Activated CD8-positive, alpha-beta T cell treated with anti-CD3 and anti-CD28 coated beads, Interleukin-2, amount 10 ng/mL, durations not matched to agents 7 days and 5 days (primary cell): Measurements from ENCODE around the gene KIF5C. TPM values are rescaled to one million over a fixed set of nuclear protein-coding genes. Genes with fewer than 3 reads are reported as not detected.

Source experiments
- ATAC-seq: fragments of 150-1000 bp; cut with Tn5 transposase; one replicate; pipeline ENCODE4 v1.10.0; 2021; ENCODE audit warnings: moderate library complexity
- CTCF ChIA-PET: fragments of 350-600 bp; sonication (Branson Sonifier 250); formaldehyde crosslinking; loops from one replicate; lab custom pipeline; 2021; ENCODE audit warnings: antibody characterized with exemption; lab: Charles Lee
- POLR2A ChIA-PET: fragments of 350-600 bp; sonication (Branson Sonifier 250); formaldehyde crosslinking; loops from one replicate; lab custom pipeline; 2021; ENCODE audit warnings: antibody characterized with exemption; lab: Charles Lee
- DNase-seq: peaks from one replicate; pipeline ENCODE4 v3.0.0-alpha.2; 2020
- H3K27ac Mint-ChIP-seq: one replicate; pipeline ENCODE4 v1.8.0; 2021; ENCODE audit warnings: mild to moderate bottlenecking, mixed read lengths
- H3K27me3 Mint-ChIP-seq: one replicate; pipeline ENCODE4 v1.8.0; 2021; ENCODE audit warnings: low read depth, mixed read lengths
- H3K36me3 Mint-ChIP-seq: one replicate; pipeline ENCODE4 v1.8.0; 2021; ENCODE audit warnings: low read depth, mixed read lengths
- H3K4me1 Mint-ChIP-seq: one replicate; pipeline ENCODE4 v1.8.0; 2021; ENCODE audit warnings: low read depth, mixed read lengths
- H3K4me3 Mint-ChIP-seq: one replicate; pipeline ENCODE4 v1.8.0; 2021; ENCODE audit warnings: mild to moderate bottlenecking, mixed read lengths
- H3K9me3 Mint-ChIP-seq: one replicate; pipeline ENCODE4 v1.8.0; 2022; ENCODE audit warnings: mixed read lengths; ENCODE audit not compliant: insufficient read depth
- total RNA-seq, 2 experiments: library from RNA; stranded (reverse); gene quantifications; one replicate each; pipeline ENCODE4 v1.2.3, GENCODE V29; 2021

The KIF5C gene
- total RNA-seq, 2 experiments from 2014 or later, result 4.4 to 6.5 TPM

DNA sequence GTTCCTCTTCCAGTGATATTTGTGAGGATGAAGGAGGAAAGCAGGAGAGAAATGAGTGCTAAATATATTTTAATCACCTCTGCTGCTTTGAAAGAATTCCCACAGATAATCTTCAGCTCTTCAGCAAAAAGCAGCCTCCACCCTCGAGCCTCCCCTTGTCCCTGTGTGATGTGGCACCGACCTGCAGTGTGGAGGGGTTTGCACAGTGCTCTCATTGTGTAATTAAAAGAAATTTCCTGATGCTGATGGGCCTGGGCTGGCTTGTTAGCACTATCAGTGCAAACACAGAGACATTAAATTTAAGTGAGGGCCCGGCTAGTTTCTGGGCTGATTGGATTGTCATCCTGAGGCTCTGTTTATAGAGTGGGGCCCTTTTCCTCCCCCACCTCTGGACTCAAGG lies 53.4 kb downstream of the KIF5C start:
- Mint-ChIP-seq H3K36me3 (peaks cover 3% of the 10 kb centered on the region), H3K27me3 (no peaks in the 10 kb centered on the region), H3K27ac (peak overlapping the region; percentile 22), H3K9me3 (no peaks in the 10 kb centered on the region), H3K4me1 (peaks cover 21% of the 10 kb centered on the region), H3K4me3 (no peak overlapping the region)
- DNase-seq, result no peak
- no peak for ATAC-seq
- POLR2A ChIA-PET, result no interaction called here
- CTCF ChIA-PET, result no interaction called here

DNA sequence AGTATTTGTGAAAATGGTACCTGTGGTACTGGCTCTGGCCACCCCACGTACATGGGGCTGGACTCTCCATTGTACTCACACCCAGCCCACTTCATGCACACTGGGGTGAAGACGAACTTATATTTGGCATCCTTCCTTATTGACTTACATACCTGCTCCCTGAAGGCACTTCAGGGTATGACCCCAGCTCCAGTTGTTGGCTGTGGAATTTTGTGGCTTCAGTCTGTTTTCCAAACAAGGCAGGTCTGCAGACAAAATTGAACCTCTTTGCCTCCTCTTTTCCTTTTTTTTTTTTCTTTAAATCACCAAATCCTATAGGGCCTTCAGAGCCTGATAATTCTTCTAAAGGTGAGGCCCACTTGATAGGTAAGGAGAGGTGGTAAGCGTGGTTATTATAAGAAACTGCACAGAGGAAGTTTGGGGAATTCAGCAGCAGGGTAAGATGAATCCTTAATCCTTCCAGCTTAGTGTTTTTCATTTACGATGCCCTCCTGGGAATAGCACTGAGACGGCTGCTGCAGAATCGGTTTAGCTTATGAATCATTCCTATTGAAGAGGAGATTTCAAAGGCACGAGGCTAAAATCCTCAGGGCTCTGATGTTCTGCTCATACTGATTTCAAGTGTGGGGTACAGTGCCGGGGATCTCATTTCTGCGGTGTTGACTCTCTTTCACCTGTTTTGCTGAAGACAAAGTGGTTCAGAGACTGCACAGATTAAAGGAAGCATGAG lies 55.2 kb downstream of the KIF5C start:
- H3K9me3 Mint-ChIP-seq, result no peaks in the 10 kb centered on the region
- POLR2A ChIA-PET, result no interaction called here
- CTCF ChIA-PET, result interaction anchor here (0.6 kb wide), 1 partner anchor 14 kb away, joined by 3 read pairs; no protein-coding TSS in a partner anchor

DNA sequence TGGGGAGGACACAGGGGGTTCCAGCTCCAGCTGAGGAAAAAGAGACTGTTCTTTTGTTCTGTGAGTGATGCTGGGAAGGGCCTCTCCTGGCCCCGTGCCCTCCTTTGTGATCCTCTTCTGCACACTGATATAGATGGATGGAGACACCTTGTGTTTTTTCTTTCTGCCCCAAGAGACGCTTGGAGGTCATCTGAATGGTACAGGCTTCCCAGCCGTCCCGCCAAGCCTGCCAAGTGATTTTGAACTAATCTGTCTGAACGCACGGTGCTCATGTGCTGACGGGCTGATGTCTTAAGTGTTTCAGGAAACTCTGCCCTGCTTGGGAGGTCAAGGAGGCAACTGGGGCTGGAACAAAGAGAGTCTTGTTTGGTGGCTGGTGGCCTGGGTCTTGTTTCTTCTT lies 57.5 kb downstream of the KIF5C start:
- H3K4me3 Mint-ChIP-seq, result no peak overlapping the region
- H3K36me3 Mint-ChIP-seq, result no peaks in the 10 kb centered on the region
- no peak for DNase-seq
- ATAC-seq, result no peak
- no peaks in the 10 kb centered on the region for H3K27me3 Mint-ChIP-seq
- ChIA-PET CTCF (no interaction called here), POLR2A (no interaction called here)
- H3K27ac Mint-ChIP-seq, result no peak overlapping the region
- peaks cover 5% of the 10 kb centered on the region for H3K4me1 Mint-ChIP-seq
- H3K9me3 Mint-ChIP-seq, result no peaks in the 10 kb centered on the region

More for the DNA sequence above, 55.2 kb downstream of the KIF5C start:
- Mint-ChIP-seq H3K27ac (no peak overlapping the region), H3K36me3 (peaks cover 3% of the 10 kb centered on the region), H3K27me3 (no peaks in the 10 kb centered on the region), H3K4me3 (no peak overlapping the region), H3K4me1 (peaks cover 21% of the 10 kb centered on the region)
- ATAC-seq, result no peak
- DNase-seq, result no peak

GRCh38 chr2:148933456-148933855 lies 58.4 kb downstream of the KIF5C start:
- no peak overlapping the region for H3K4me3 Mint-ChIP-seq
- no peaks in the 10 kb centered on the region for H3K9me3 Mint-ChIP-seq
- peaks cover under 1% of the 10 kb centered on the region for H3K4me1 Mint-ChIP-seq
- H3K36me3 Mint-ChIP-seq, result no peaks in the 10 kb centered on the region
- no peaks in the 10 kb centered on the region for H3K27me3 Mint-ChIP-seq
- CTCF ChIA-PET, result no interaction called here
- DNase-seq, result no peak
- ATAC-seq, result no peak
- H3K27ac Mint-ChIP-seq, result no peak overlapping the region
- POLR2A ChIA-PET, result no interaction called here

DNA sequence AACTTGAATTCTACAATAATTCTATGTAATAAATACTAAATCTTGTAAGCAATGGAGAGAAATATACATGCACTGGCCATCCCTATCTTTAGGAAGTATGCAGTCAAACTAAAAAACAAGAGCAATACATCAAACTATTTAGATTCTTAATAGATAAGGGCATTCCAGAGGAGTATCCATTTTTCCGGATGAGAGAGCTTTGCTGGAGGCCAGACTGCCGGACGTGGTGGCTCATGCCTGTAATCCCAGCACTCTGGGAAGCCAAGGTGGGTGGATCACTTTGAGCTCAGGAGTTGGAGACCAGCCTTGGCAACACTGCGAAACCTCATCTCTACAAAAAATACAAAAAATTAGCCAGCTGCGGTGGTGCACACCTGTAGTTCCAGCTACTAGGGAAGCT lies 60.8 kb downstream of the KIF5C start:
- Mint-ChIP-seq H3K9me3 (no peaks in the 10 kb centered on the region), H3K36me3 (no peaks in the 10 kb centered on the region), H3K27ac (no peak overlapping the region), H3K27me3 (no peaks in the 10 kb centered on the region), H3K4me1 (no peaks in the 10 kb centered on the region), H3K4me3 (no peak overlapping the region)
- ChIA-PET POLR2A (no interaction called here), CTCF (no interaction called here)
- no peak for ATAC-seq
- no peak for DNase-seq

DNA sequence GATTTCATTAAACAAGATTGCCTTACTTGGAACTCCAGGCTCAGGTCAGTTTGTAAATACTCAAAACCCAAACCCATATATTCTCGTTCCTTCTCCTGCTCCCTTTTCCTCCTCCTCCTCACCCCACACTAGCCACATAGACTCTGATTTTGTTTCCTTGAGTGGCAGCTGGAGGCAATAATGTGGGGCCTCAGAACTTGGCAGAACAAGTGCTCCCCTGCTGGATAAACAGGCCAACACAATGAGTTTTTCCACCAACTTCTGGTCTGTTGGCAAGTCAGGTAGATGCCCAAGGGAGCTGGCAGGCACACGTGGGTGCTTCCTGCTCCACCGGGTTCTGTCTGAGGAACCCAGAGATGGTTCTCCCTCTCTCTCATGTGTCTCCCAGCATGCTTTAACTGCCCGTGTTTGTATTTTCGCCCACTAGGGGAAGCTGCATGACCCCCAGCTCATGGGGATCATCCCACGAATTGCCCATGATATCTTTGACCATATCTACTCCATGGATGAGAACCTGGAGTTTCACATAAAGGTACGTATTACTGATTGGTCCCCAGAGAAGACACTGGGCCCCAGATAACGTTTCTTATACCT lies 61.9 kb downstream of the KIF5C start:
- Mint-ChIP-seq H3K9me3 (no peaks in the 10 kb centered on the region), H3K27me3 (no peaks in the 10 kb centered on the region), H3K36me3 (no peaks in the 10 kb centered on the region), H3K4me1 (no peaks in the 10 kb centered on the region), H3K4me3 (no peak overlapping the region), H3K27ac (no peak overlapping the region)
- no peak for DNase-seq
- ChIA-PET CTCF (interaction anchor here (1.1 to 1.4 kb wide), 3 partner anchors 9 to 427 kb away, joined by 3 to 7 read pairs (median 3); no protein-coding TSS in a partner anchor), POLR2A (no interaction called here)
- ATAC-seq, result no peak

DNA sequence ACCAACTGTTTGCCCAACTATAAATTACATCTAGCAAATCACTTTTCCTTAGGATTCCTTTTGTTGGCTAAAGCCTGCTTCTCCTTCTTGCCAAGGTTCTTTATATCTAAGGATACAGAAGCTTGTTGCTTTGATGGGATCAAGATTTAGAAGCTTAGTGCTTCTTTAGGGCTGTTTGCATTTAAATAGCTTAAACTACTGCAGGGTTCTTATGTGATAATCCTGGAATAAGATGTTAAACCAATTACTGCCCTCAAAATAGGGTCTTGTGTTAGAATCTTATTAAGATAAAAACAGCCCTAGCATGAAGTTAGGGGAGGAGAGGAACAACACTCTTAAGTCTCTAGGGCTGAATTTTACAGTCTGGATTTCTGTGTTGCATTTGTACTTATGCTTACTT lies 64.2 kb downstream of the KIF5C start:
- DNase-seq (no peak), ATAC-seq (no peak)
- no peak overlapping the region for H3K4me3 Mint-ChIP-seq
- ChIA-PET POLR2A (no interaction called here), CTCF (no interaction called here)
- H3K27me3 Mint-ChIP-seq, result no peaks in the 10 kb centered on the region
- H3K27ac Mint-ChIP-seq, result no peak overlapping the region
- H3K36me3 Mint-ChIP-seq, result no peaks in the 10 kb centered on the region
- H3K4me1 Mint-ChIP-seq, result no peaks in the 10 kb centered on the region
- no peaks in the 10 kb centered on the region for H3K9me3 Mint-ChIP-seq

- POLR2A ChIA-PET, result no interaction called here
- Mint-ChIP-seq H3K9me3 (no peaks in the 10 kb centered on the region), H3K4me3 (no peak overlapping the region), H3K36me3 (no peaks in the 10 kb centered on the region), H3K27ac (no peak overlapping the region), H3K4me1 (no peaks in the 10 kb centered on the region), H3K27me3 (no peaks in the 10 kb centered on the region)
- no peak for DNase-seq
- no peak for ATAC-seq
- CTCF ChIA-PET, result no interaction called here
Observed at GRCh38 chr2:148943097-148943496, 68.1 kb downstream of the KIF5C start.

DNA sequence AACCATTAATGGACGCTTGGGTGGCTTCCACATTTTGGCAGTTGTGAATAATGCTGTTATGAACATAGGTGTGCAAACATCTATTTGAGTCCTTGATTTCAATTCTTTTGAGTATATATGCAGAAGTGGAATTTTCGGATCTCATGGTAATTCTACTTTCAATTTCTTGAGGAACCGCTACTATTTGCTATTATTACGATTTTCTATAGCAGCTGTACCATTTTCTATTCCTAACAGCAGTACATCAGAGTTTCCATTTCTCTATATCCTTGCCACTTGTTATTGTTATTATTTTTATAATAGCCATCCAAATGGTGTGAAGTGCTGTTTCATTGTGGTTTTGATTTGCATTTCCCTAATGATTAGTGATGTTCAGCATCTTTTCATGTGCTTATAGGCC lies 69.5 kb downstream of the KIF5C start:
- ChIA-PET POLR2A (no interaction called here), CTCF (interaction anchor here (0.6 kb wide), 1 partner anchor 350 kb away, joined by 3 read pairs; no protein-coding TSS in a partner anchor)
- ATAC-seq, result no peak
- no peaks in the 10 kb centered on the region for H3K4me1 Mint-ChIP-seq
- H3K27ac Mint-ChIP-seq, result no peak overlapping the region
- H3K27me3 Mint-ChIP-seq, result no peaks in the 10 kb centered on the region
- no peaks in the 10 kb centered on the region for H3K9me3 Mint-ChIP-seq
- H3K4me3 Mint-ChIP-seq, result no peak overlapping the region
- no peak for DNase-seq
- no peaks in the 10 kb centered on the region for H3K36me3 Mint-ChIP-seq

DNA sequence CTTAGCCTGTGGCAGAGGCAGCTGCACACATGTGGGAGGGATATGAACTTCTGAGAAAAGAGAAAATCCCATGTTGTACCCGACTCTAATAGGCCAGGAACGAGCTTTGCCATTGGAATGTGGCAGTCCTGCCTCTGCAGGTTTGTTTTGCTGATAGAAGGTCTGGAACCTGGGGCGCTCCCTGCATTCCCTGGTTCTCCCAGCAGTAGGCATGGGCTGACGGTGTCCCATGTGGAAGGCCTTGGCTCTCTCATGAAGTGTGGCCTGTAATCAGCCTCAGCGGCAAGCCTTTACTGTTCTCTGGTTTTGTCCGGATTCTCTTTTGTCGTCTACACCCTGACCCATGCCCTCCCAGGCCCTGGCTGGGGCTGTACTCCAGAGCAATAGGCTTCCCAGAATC lies 72.3 kb downstream of the KIF5C start:
- DNase-seq (no peak), ATAC-seq (no peak)
- Mint-ChIP-seq H3K27me3 (no peaks in the 10 kb centered on the region), H3K27ac (no peak overlapping the region), H3K4me3 (no peak overlapping the region), H3K4me1 (no peaks in the 10 kb centered on the region), H3K36me3 (no peaks in the 10 kb centered on the region), H3K9me3 (no peaks in the 10 kb centered on the region)
- ChIA-PET POLR2A (no interaction called here), CTCF (interaction anchor here (1.3 to 2.5 kb wide), 2 partner anchors 10 to 20 kb away, joined by 3 to 7 read pairs; no protein-coding TSS in a partner anchor)

DNA sequence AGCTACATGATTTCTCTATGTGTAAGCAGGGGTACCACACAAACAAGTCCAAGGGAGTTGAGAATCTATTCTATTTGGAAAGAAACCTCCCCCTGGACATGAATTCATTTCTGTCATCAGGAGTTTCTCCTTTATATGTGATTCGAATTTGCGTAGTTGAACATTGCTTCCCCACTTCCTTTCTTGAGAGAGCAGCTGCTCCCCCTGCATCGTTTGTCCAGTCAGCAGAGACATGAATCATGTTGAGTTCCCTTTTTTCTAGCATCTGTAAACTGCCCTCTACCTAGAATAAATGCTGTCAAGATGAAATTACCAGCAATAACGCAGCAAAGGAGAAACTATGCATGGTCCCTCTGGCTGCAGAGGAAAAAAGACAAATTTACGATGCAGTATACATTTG lies 73.8 kb downstream of the KIF5C start:
- no peak for DNase-seq
- Mint-ChIP-seq H3K27me3 (no peaks in the 10 kb centered on the region), H3K36me3 (no peaks in the 10 kb centered on the region), H3K27ac (no peak overlapping the region), H3K9me3 (no peaks in the 10 kb centered on the region), H3K4me1 (no peaks in the 10 kb centered on the region), H3K4me3 (no peak overlapping the region)
- no peak for ATAC-seq
- CTCF ChIA-PET, result no interaction called here
- POLR2A ChIA-PET, result no interaction called here

GRCh38 chr2:148949348-148949747 lies 74.3 kb downstream of the KIF5C start:
- no peak for DNase-seq

More at GRCh38 chr2:148949348-148949747, 74.3 kb downstream of the KIF5C start:
- H3K9me3 Mint-ChIP-seq, result no peaks in the 10 kb centered on the region
- CTCF ChIA-PET, result no interaction called here
- no peak overlapping the region for H3K4me3 Mint-ChIP-seq
- H3K4me1 Mint-ChIP-seq, result no peaks in the 10 kb centered on the region
- no peak for ATAC-seq
- no peak overlapping the region for H3K27ac Mint-ChIP-seq
- H3K27me3 Mint-ChIP-seq, result no peaks in the 10 kb centered on the region
- POLR2A ChIA-PET, result no interaction called here
- H3K36me3 Mint-ChIP-seq, result no peaks in the 10 kb centered on the region
